Parathyroid adenoma (tissue), 2 donors: ENCODE measurements around the gene MGST2.
"Not testable (repeated sequence)": the region's sequence is repeated elsewhere in the genome, so short reads cannot be mapped to it uniquely, and the experiment has no call there.

ENCODE experiments used
- H2AFZ ChIP-seq: fragments of 300-600 bp; sonication (generic); one replicate; pipeline ENCODE4 v1.7.0; 2017; ENCODE audit warnings: antibody characterized with exemption, mild to moderate bottlenecking
- H3K27ac ChIP-seq: fragments of 300-600 bp; sonication (generic); one replicate; pipeline ENCODE4 v1.7.0; 2017
- H3K27me3 ChIP-seq: fragments of 300-600 bp; sonication (generic); one replicate; pipeline ENCODE4 v1.7.0; 2017; ENCODE audit warnings: low read length; ENCODE audit not compliant: control insufficient read depth, insufficient read depth
- H3K36me3 ChIP-seq: fragments of 300-600 bp; sonication (generic); one replicate; pipeline ENCODE4 v1.7.0; 2017; ENCODE audit warnings: low read length; ENCODE audit not compliant: control insufficient read depth, insufficient read depth
- H3K4me1 ChIP-seq: fragments of 300-600 bp; sonication (generic); one replicate; pipeline ENCODE4 v1.7.0; 2017; ENCODE audit warnings: control low read depth
- H3K4me2 ChIP-seq: fragments of 300-600 bp; sonication (generic); one replicate; pipeline ENCODE4 v1.7.0; 2017; ENCODE audit warnings: low read length
- H3K4me3 ChIP-seq: fragments of 300-600 bp; sonication (generic); one replicate; pipeline ENCODE4 v1.7.0; 2017; ENCODE audit warnings: low read depth, low read length
- H3K79me2 ChIP-seq: fragments of 300-600 bp; sonication (generic); one replicate; pipeline ENCODE4 v1.7.0; 2017; ENCODE audit warnings: control low read depth
- H3K9ac ChIP-seq: fragments of 300-600 bp; sonication (generic); one replicate; pipeline ENCODE4 v1.7.0; 2017; ENCODE audit warnings: mild to moderate bottlenecking
- H3K9me3 ChIP-seq: fragments of 300-600 bp; sonication (generic); one replicate; pipeline ENCODE4 v1.7.0; 2017; ENCODE audit warnings: low read length; ENCODE audit not compliant: control insufficient read depth
- TF ChIP-seq, protein P1 (sequence below): fragments of 300-600 bp; sonication (generic); IDR thresholded peaks from one replicate; pipeline ENCODE4 v1.7.0; 2017; ENCODE audit warnings: antibody characterized with exemption, mild to moderate bottlenecking
- donor health status: primary hyperparathyroidism.

The MGST2 gene

DNA sequence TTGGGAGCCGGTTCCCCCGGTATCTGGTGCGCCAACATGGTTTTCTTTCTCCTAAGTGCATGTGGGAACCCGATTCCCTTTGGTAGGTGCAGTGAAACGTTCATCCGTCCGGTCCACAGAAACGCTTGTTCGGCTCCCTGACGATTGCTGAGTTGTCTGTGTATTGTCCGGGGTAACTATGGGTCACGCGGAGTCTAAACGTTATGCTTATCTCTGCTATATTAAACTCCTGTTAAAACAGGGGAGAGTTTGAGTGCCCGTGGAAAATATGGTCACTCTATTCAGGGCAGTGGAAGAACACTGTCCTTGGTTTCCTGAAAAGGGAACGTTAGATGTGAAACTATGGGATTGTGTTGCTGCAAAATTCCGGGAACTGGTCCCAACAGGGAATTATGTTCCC is 32.4 kb upstream of the MGST2 start:
- peak overlapping the region; percentile 54 for H3K27ac ChIP-seq
- H3K4me3 ChIP-seq: peak overlapping the region; percentile 35
- no peak overlapping the region for H3K9ac ChIP-seq

DNA sequence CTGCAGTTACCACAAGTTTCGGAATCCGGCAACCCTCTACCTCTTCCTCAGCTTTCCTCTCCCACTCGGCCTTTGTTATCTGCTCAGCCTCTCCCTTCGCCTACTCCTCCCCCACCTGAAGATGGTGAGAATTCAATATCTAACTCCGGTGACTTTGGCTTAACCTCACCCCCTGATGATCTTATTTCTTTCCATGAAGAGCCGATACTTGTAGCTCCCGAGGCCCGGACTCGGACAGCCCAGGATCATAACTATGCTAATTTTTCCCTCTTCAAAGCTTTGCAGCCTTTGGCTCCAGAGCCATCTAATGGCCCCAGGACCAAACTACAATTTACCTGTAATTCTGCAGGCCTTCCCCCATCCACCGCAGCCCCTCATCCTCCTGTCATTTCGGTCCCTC is 32.0 kb upstream of the MGST2 start:
- peak overlapping the region; percentile 70 for H3K4me2 ChIP-seq
- H2AFZ ChIP-seq: peak overlapping the region; percentile 89
- peak overlapping the region; percentile 54 for H3K27ac ChIP-seq
- no peaks in the 10 kb centered on the region for H3K79me2 ChIP-seq
- H3K9ac ChIP-seq: no peak overlapping the region
- H3K36me3 ChIP-seq: no peaks in the 10 kb centered on the region
- no peaks in the 10 kb centered on the region for H3K9me3 ChIP-seq
- no peaks in the 10 kb centered on the region for H3K27me3 ChIP-seq
- H3K4me1 ChIP-seq: peaks cover 7% of the 10 kb centered on the region
- TF ChIP-seq, protein P1, sequence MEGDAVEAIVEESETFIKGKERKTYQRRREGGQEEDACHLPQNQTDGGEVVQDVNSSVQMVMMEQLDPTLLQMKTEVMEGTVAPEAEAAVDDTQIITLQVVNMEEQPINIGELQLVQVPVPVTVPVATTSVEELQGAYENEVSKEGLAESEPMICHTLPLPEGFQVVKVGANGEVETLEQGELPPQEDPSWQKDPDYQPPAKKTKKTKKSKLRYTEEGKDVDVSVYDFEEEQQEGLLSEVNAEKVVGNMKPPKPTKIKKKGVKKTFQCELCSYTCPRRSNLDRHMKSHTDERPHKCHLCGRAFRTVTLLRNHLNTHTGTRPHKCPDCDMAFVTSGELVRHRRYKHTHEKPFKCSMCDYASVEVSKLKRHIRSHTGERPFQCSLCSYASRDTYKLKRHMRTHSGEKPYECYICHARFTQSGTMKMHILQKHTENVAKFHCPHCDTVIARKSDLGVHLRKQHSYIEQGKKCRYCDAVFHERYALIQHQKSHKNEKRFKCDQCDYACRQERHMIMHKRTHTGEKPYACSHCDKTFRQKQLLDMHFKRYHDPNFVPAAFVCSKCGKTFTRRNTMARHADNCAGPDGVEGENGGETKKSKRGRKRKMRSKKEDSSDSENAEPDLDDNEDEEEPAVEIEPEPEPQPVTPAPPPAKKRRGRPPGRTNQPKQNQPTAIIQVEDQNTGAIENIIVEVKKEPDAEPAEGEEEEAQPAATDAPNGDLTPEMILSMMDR: peak; percentile 56
- peak overlapping the region; percentile 35 for H3K4me3 ChIP-seq

More for the DNA sequence above, 32.4 kb upstream of the MGST2 start:
- Histone ChIP-seq H2AFZ (peak overlapping the region; percentile 89), H3K79me2 (no peaks in the 10 kb centered on the region), H3K36me3 (no peaks in the 10 kb centered on the region), H3K4me1 (peaks cover 7% of the 10 kb centered on the region), H3K9me3 (no peaks in the 10 kb centered on the region), H3K4me2 (peak overlapping the region; percentile 70), H3K27me3 (no peaks in the 10 kb centered on the region)
- TF ChIP-seq, protein P1: no peak

DNA sequence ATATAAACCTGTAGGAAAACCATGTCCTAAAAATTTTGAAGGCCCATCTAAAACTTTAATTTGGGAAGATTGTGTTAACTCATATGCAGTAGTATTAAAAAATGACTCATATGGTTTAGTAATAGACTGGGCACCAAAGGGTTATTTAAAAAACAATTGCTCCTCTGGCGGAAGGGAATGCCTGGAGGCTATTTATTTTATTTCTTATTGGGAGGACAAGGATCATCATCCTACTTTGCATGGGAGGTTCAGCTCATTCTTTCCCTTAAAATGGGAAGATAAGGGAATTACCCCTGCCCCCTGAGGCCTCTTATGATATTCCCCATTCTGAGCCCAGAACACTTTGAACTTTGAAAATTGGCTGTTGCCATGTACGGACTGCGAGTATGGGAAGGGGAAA is 29.7 kb upstream of the MGST2 start:
- no peaks in the 10 kb centered on the region for H3K36me3 ChIP-seq
- H3K79me2 ChIP-seq: no peaks in the 10 kb centered on the region
- H3K9me3 ChIP-seq: no peaks in the 10 kb centered on the region
- H3K4me3 ChIP-seq: no peak overlapping the region
- no peak overlapping the region for H3K4me2 ChIP-seq
- H2AFZ ChIP-seq: no peak overlapping the region
- TF ChIP-seq, protein P1: no peak
- H3K27me3 ChIP-seq: no peaks in the 10 kb centered on the region
- H3K27ac ChIP-seq: no peak overlapping the region
- peaks cover 3% of the 10 kb centered on the region for H3K4me1 ChIP-seq
- no peak overlapping the region for H3K9ac ChIP-seq

DNA sequence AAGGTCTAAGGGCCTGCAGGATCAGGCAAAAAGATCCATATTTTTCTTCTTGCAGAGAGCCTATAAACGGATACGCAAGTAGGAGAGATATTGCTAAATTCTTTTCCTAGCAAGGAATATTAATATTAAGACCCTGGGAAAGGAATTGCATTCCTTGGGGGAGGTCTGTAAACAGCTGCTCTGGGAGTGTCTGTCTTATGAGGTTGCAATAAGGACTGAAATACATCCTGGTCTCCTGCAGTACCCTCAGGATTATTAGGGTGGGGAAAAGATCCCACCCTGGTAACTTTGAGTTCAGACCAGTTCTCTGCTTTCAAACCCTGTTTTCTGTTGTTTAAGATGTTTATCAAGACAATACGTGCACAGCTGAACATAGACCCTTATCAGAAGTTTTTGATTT is 27.3 kb upstream of the MGST2 start:
- not testable (repeated sequence) for H3K27me3 ChIP-seq, H3K9me3 ChIP-seq, H3K4me1 ChIP-seq, H3K36me3 ChIP-seq, H3K4me3 ChIP-seq, H2AFZ ChIP-seq, H3K79me2 ChIP-seq, H3K4me2 ChIP-seq, H3K27ac ChIP-seq, H3K9ac ChIP-seq

DNA sequence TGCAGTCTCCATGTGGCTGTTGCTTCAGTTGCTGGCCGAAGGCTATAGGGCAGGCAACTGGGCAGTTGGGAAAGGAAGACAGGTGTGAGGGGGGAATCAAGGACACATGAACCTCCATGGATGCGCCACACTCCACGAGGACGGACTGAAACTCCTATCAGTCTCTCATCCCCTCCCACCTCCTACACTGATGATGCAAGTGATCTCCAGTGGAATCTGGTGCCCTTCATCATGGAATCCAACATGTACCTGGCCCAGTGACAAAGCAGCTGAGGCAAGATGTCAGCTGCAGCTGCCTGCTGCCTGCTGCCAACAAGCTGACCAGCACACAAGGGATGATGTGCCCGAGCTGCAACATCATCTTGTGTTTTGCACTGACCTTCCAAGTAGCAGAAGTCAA is 26.0 kb upstream of the MGST2 start:
- H3K4me3 ChIP-seq: no peak overlapping the region
- H3K27ac ChIP-seq: no peak overlapping the region
- no peaks in the 10 kb centered on the region for H3K9me3 ChIP-seq
- H3K27me3 ChIP-seq: no peaks in the 10 kb centered on the region
- no peak overlapping the region for H2AFZ ChIP-seq
- no peaks in the 10 kb centered on the region for H3K79me2 ChIP-seq
- H3K9ac ChIP-seq: no peak overlapping the region
- no peaks in the 10 kb centered on the region for H3K4me1 ChIP-seq
- TF ChIP-seq, protein P1: no peak
- no peak overlapping the region for H3K4me2 ChIP-seq
- no peaks in the 10 kb centered on the region for H3K36me3 ChIP-seq
